IPS DF 6.9 (cell line): Measurements from ENCODE around the gene MEF2A.

Experiments
- DNase-seq: peaks from one replicate; pipeline ENCODE4 v3.0.0-alpha.2; 2013; ENCODE audit warnings: low read depth, low spot score
- H3K27ac ChIP-seq: one replicate; pipeline ENCODE4 v1.5.1; 2013; ENCODE audit warnings: low read length, control low read depth
- H3K27me3 ChIP-seq: 2 replicates; pipeline ENCODE4 v1.6.1; 2013; ENCODE audit warnings: mild to moderate bottlenecking, low read length; ENCODE audit not compliant: control insufficient read depth, insufficient read depth
- H3K36me3 ChIP-seq: 2 replicates; pipeline ENCODE4 v1.6.1; 2013; ENCODE audit warnings: low read length; ENCODE audit not compliant: control insufficient read depth, insufficient read depth
- H3K4me1 ChIP-seq: 2 replicates; pipeline ENCODE4 v1.6.1; 2013; ENCODE audit warnings: low read length; ENCODE audit not compliant: control insufficient read depth, insufficient read depth
- H3K4me3 ChIP-seq: 2 replicates; pipeline ENCODE4 v1.5.1; 2013; ENCODE audit warnings: mild to moderate bottlenecking, low read length
- H3K9me3 ChIP-seq: 2 replicates; pipeline ENCODE4 v1.6.1; 2013; ENCODE audit warnings: low read length, inconsistent platforms; ENCODE audit not compliant: control insufficient read depth, insufficient read depth
- WGBS: extraction: QIAGEN DNeasy Blood & Tissue Kit; methylation state at CpG from one replicate; pipeline ENCODE4 v1.1.7; 2013; ENCODE audit warnings: mixed read lengths, missing lambda C conversion rate; ENCODE audit not compliant: insufficient read length, insufficient coverage; 5-methylcytosine and 5-hydroxymethylcytosine counted together

Gene MEF2A

GRCh38 chr15:99619712-99620111, 53.9 kb downstream of the MEF2A start:
- Histone ChIP-seq H3K4me3 (no peak overlapping the region), H3K27ac (no peak overlapping the region), H3K36me3 (no peaks in the 10 kb centered on the region), H3K27me3 (no peaks in the 10 kb centered on the region), H3K4me1 (peaks cover 3% of the 10 kb centered on the region; the same call in 1 of the 2 replicates), H3K9me3 (no peaks in the 10 kb centered on the region)
- no CpG with 5 or more reads among the region's 2 CpGs for WGBS
- DNase-seq = no peak

DNA sequence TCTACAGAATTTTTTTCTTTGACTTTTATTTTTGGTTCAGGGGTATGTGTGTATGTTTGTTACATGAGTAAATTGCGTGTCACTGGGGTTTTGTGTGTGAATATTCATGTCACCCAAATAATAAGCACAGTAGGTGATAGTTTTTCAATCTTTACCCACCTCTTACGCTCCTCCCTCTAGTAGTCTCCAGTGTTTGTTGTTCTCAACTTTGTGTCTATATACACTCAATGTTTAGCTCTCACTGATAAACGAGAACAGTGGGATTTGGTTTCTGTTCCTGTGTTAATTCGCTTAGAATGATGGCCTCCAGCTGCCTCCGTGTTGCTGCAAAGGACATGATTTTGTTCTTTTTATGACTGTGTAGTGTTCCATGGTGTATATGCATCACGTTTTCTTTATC, 54.4 kb downstream of the MEF2A start:
- no peaks in the 10 kb centered on the region for H3K36me3 ChIP-seq
- no peaks in the 10 kb centered on the region for H3K27me3 ChIP-seq
- H3K4me3 ChIP-seq = no peak overlapping the region
- WGBS = no CpG with 5 or more reads among the region's 6 CpGs
- no peaks in the 10 kb centered on the region for H3K9me3 ChIP-seq
- peaks cover 2% of the 10 kb centered on the region; the same call in 1 of the 2 replicates for H3K4me1 ChIP-seq
- H3K27ac ChIP-seq = no peak overlapping the region
- DNase-seq = no peak

- Histone ChIP-seq H3K9me3 (no peaks in the 10 kb centered on the region), H3K4me1 (peaks cover 2% of the 10 kb centered on the region; the same call in 1 of the 2 replicates), H3K36me3 (no peaks in the 10 kb centered on the region), H3K27ac (no peak overlapping the region), H3K4me3 (no peak overlapping the region), H3K27me3 (no peaks in the 10 kb centered on the region)
- DNase-seq = no peak
These were observed 56.0 kb downstream of the MEF2A start for GRCh38 chr15:99621767-99622166.

- Histone ChIP-seq H3K27me3 (no peaks in the 10 kb centered on the region), H3K9me3 (no peaks in the 10 kb centered on the region), H3K27ac (no peak overlapping the region), H3K36me3 (no peaks in the 10 kb centered on the region), H3K4me1 (peaks cover 2% of the 10 kb centered on the region; the same call in 1 of the 2 replicates), H3K4me3 (no peak overlapping the region)
- no peak for DNase-seq
These were observed 62.7 kb downstream of the MEF2A start for GRCh38 chr15:99628374-99629001.

GRCh38 chr15:99630607-99631131, 64.9 kb downstream of the MEF2A start:
- no CpG with 5 or more reads among the region's 7 CpGs for WGBS
- Histone ChIP-seq H3K27me3 (no peaks in the 10 kb centered on the region), H3K4me1 (peaks cover 2% of the 10 kb centered on the region; the same call in 1 of the 2 replicates), H3K9me3 (no peaks in the 10 kb centered on the region), H3K4me3 (no peak overlapping the region), H3K27ac (no peak overlapping the region), H3K36me3 (no peaks in the 10 kb centered on the region)
- no peak for DNase-seq

DNA sequence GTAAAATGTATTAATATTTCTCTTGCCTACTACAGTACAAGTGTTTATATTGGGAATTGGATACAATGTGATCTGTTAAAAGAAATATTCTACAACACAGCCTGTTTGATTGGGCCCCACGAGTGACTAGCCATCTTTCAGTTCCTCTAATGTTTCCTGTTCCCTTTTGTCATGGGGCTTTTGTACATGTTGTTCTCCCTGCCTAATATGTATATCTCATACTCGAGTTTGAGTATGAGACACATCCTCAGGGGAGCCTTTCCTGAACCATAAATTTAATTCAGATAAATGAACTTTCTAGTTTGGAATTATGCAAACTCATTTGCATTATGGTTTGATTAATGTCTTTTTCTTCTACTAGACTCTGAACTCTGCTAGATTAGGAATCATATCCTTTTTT, 65.5 kb downstream of the MEF2A start:
- Histone ChIP-seq H3K4me1 (peaks cover 2% of the 10 kb centered on the region; the same call in 1 of the 2 replicates), H3K27me3 (no peaks in the 10 kb centered on the region), H3K9me3 (no peaks in the 10 kb centered on the region), H3K27ac (no peak overlapping the region), H3K36me3 (no peaks in the 10 kb centered on the region), H3K4me3 (no peak overlapping the region)
- WGBS = no CpG with 5 or more reads among the region's 2 CpGs
- DNase-seq = no peak

DNA sequence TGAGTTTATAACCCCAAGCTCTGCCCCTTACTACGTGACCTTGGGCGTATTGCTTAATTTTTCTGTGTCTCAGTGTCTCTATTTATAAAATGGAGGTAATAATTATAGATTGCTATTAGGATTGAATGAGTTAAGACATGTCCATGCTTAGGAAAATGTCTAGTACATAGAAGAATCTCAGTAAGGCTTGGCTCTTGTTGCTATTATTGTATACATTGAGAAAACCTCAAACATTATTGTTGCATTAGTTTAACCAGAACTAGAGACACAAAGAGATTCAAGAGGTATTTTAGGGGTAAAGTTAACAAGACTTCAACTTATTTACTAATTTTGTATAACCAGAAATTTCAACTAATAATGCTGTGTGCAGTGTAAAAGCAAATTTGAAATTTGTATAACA, 66.7 kb downstream of the MEF2A start:
- Histone ChIP-seq H3K4me3 (no peak overlapping the region), H3K9me3 (no peaks in the 10 kb centered on the region), H3K4me1 (peaks cover 2% of the 10 kb centered on the region; the same call in 1 of the 2 replicates), H3K36me3 (no peaks in the 10 kb centered on the region), H3K27ac (no peak overlapping the region), H3K27me3 (no peaks in the 10 kb centered on the region)
- no CpG with 5 or more reads among the region's 2 CpGs for WGBS
- no peak for DNase-seq

DNA sequence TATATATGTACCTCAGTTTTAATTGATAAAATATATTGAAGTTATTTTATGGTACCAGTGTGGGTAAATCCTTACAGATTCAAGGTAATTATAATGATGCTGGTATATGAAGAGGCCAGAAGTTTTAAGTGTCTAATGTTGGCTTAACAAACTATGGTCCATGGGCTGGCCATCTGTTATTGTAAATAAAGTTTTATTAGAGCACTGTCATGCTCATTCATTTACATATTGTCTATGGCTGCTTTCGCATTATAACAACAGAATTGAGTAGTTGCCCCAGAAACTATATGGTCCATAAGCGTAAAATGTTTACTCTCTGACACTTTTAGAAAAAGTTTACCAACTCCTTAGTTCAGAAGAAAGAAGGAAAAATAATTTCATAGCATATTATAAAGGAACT, 67.9 kb downstream of the MEF2A start:
- WGBS = no CpG with 5 or more reads among the region's 2 CpGs
- no peak for DNase-seq
- Histone ChIP-seq H3K4me1 (peaks cover 2% of the 10 kb centered on the region; the same call in 1 of the 2 replicates), H3K9me3 (no peaks in the 10 kb centered on the region), H3K36me3 (no peaks in the 10 kb centered on the region), H3K27me3 (no peaks in the 10 kb centered on the region), H3K27ac (no peak overlapping the region), H3K4me3 (no peak overlapping the region)

DNA sequence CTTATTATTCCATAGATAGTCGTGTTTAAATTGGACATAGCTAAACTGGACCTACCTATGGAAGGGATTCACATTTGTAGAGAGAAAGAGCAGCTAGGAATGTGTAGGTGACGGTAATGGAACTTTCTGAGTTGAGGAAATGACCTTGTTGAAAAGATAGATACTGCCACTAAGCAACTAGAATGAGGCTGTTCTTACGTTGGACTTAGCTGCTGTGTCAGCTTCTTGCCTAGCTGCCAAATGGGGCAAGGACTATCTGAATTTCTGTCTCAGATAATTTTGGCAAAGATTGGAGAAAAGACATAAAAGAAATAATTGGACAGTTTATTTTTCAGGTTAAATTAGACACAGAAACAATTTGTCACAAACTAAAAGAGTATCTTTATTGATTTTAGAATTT, 68.8 kb downstream of the MEF2A start:
- WGBS = no CpG with 5 or more reads among the region's 3 CpGs
- H3K27me3 ChIP-seq = no peaks in the 10 kb centered on the region
- H3K4me1 ChIP-seq = peaks cover 2% of the 10 kb centered on the region; the same call in 1 of the 2 replicates
- H3K4me3 ChIP-seq = no peak overlapping the region
- no peak overlapping the region for H3K27ac ChIP-seq
- H3K36me3 ChIP-seq = no peaks in the 10 kb centered on the region
- DNase-seq = no peak
- no peaks in the 10 kb centered on the region for H3K9me3 ChIP-seq

- Histone ChIP-seq H3K9me3 (no peaks in the 10 kb centered on the region), H3K27me3 (no peaks in the 10 kb centered on the region), H3K4me3 (no peak overlapping the region), H3K27ac (no peak overlapping the region), H3K4me1 (peaks cover 2% of the 10 kb centered on the region; the same call in 1 of the 2 replicates), H3K36me3 (no peaks in the 10 kb centered on the region)
- no CpG with 5 or more reads among the region's 3 CpGs for WGBS
- no peak for DNase-seq
These were observed 69.4 kb downstream of the MEF2A start for GRCh38 chr15:99635145-99635544.

- no peaks in the 10 kb centered on the region for H3K36me3 ChIP-seq
- whole genome bisulfite sequencing = no CpG with 5 or more reads among the region's 5 CpGs
- no peaks in the 10 kb centered on the region for H3K27me3 ChIP-seq
- no peaks in the 10 kb centered on the region for H3K9me3 ChIP-seq
- H3K4me3 ChIP-seq = no peak overlapping the region
- no peak overlapping the region for H3K27ac ChIP-seq
- no peaks in the 10 kb centered on the region for H3K4me1 ChIP-seq
- no peak for DNase-seq
These were observed 70.0 kb downstream of the MEF2A start for GRCh38 chr15:99635794-99636193.
